CD4-positive, CD25-positive, alpha-beta regulatory T cell (primary cell): ENCODE results near the gene SYK. TPM values are rescaled to one million over a fixed set of nuclear protein-coding genes. Genes with fewer than 3 reads are reported as not detected.
"Not testable (repeated sequence)": the region's sequence is repeated elsewhere in the genome, so short reads cannot be mapped to it uniquely, and the experiment has no call there.

Experiments
- ATAC-seq, 2 donors: fragments of 150-1000 bp; cut with Tn5 transposase; one replicate each; pipeline ENCODE4 v1.10.0; 2021; ENCODE audit warnings: low read depth in 2 of 2, moderate number of reproducible peaks in 2 of 2, moderate library complexity in 1 of 2
- DNase-seq, 3 donors: peaks; one replicate each; pipeline versions ENCODE4 v3.0.0 to v3.0.0-alpha.2; 2012 to 2022; ENCODE audit warnings: mixed read lengths in 1 of 3
- H3K27ac ChIP-seq: one replicate; pipeline ENCODE4 v1.7.0; 2013; ENCODE audit warnings: mild to moderate bottlenecking, low read length; ENCODE audit not compliant: insufficient read depth, poor library complexity, severe bottlenecking
- H3K27me3 ChIP-seq: one replicate; pipeline ENCODE4 v1.7.0; 2013; ENCODE audit warnings: low read length; ENCODE audit not compliant: control insufficient read depth, insufficient read depth
- H3K36me3 ChIP-seq: one replicate; pipeline ENCODE4 v1.7.0; 2013; ENCODE audit warnings: mild to moderate bottlenecking, low read length, moderate library complexity; ENCODE audit not compliant: control insufficient read depth, insufficient read depth
- H3K4me1 ChIP-seq: 2 replicates; pipeline ENCODE4 v1.7.0; 2013; ENCODE audit warnings: mild to moderate bottlenecking, low read length; ENCODE audit not compliant: insufficient read depth, control insufficient read depth, poor library complexity, severe bottlenecking
- H3K4me3 ChIP-seq: one replicate; pipeline ENCODE4 v1.7.0; 2013; ENCODE audit warnings: low read depth, mild to moderate bottlenecking, low read length, moderate library complexity
- H3K9me3 ChIP-seq, 2 experiments: 1 replicate in 1 of 2; 2 replicates in 1 of 2; pipeline ENCODE4 v1.7.0; 2013; ENCODE audit warnings: low read length in 2 of 2, mild to moderate bottlenecking in 1 of 2, moderate library complexity in 1 of 2; ENCODE audit not compliant: control insufficient read depth in 2 of 2
- H3K27ac Mint-ChIP-seq, 3 donors: one replicate each; pipeline ENCODE4 v1.8.0; 2020 to 2022; ENCODE audit warnings: mild to moderate bottlenecking in 3 of 3, mixed read lengths in 3 of 3, moderate library complexity in 2 of 3
- H3K27me3 Mint-ChIP-seq: one replicate; pipeline ENCODE4 v1.8.0; 2022; ENCODE audit warnings: mild to moderate bottlenecking, mixed read lengths
- H3K36me3 Mint-ChIP-seq: one replicate; pipeline ENCODE4 v1.8.0; 2020; ENCODE audit warnings: mixed read lengths
- H3K4me1 Mint-ChIP-seq, 4 donors: one replicate each; pipeline ENCODE4 v1.8.0; 2020 to 2022; ENCODE audit warnings: mixed read lengths in 4 of 4, mild to moderate bottlenecking in 1 of 4
- H3K4me3 Mint-ChIP-seq, 4 donors: one replicate each; pipeline ENCODE4 v1.8.0; 2020 to 2022; ENCODE audit warnings: mild to moderate bottlenecking in 4 of 4, mixed read lengths in 4 of 4, moderate library complexity in 3 of 4
- H3K9me3 Mint-ChIP-seq, 7 donors: one replicate each; pipeline ENCODE4 v1.8.0; 2020 to 2022; ENCODE audit warnings: mixed read lengths in 7 of 7, mild to moderate bottlenecking in 3 of 7, moderate library complexity in 2 of 7
- polyA plus RNA-seq, 4 donors: library from polyadenylated mRNA; unstranded; fragments of 300-500 nt; fragmentation: Illumina TruSeq; gene quantifications; one replicate each; pipeline ENCODE4 v1.2.3, GENCODE V29; 2021
- total RNA-seq: library from RNA; stranded (reverse); gene quantifications from one replicate; pipeline ENCODE4 v1.2.3, GENCODE V29; 2022

The SYK gene
- total and polyA plus RNA-seq, 5 donors from 2014 or later, result 0.13 to 0.81 (median 0.48) TPM; not detected in 1

- no peak overlapping the region for H3K4me3 ChIP-seq
- ATAC-seq, result no peak
- no peak overlapping the region for H3K4me3 Mint-ChIP-seq
Observed at GRCh38 chr9:90816690-90817089, 15.1 kb downstream of the SYK start.

GRCh38 chr9:90818279-90818678 is 16.7 kb downstream of the SYK start:
- no peaks in the 10 kb centered on the region for H3K36me3 Mint-ChIP-seq
- H3K9me3 ChIP-seq, result no peaks in the 10 kb centered on the region
- no peak overlapping the region for H3K4me3 ChIP-seq
- H3K27ac Mint-ChIP-seq, result no peak overlapping the region
- no peak overlapping the region for H3K4me3 Mint-ChIP-seq
- no peak overlapping the region for H3K27ac ChIP-seq
- H3K27me3 Mint-ChIP-seq, result peaks cover 13% of the 10 kb centered on the region
- H3K36me3 ChIP-seq, result no peaks in the 10 kb centered on the region
- ATAC-seq (no peak), DNase-seq (no peak)
- H3K27me3 ChIP-seq, result peaks cover 8% of the 10 kb centered on the region
- H3K9me3 Mint-ChIP-seq, result peaks cover 0 to 3% (median 0%) of the 10 kb centered on the region in 7 donors
- H3K4me1 Mint-ChIP-seq, result peaks cover 0 to 8% (median 2%) of the 10 kb centered on the region in 4 donors
- H3K4me1 ChIP-seq, result no peaks in the 10 kb centered on the region

More at GRCh38 chr9:90816690-90817089, 15.1 kb downstream of the SYK start:
- Histone ChIP-seq H3K27me3 (peaks cover 7% of the 10 kb centered on the region), H3K36me3 (no peaks in the 10 kb centered on the region), H3K9me3 (no peaks in the 10 kb centered on the region), H3K4me1 (no peaks in the 10 kb centered on the region), H3K27ac (no peak overlapping the region)
- H3K36me3 Mint-ChIP-seq, result no peaks in the 10 kb centered on the region
- peaks cover 0 to 8% (median 2%) of the 10 kb centered on the region in 4 donors for H3K4me1 Mint-ChIP-seq
- DNase-seq, result no peak
- no peak overlapping the region for H3K27ac Mint-ChIP-seq
- peaks cover 11% of the 10 kb centered on the region for H3K27me3 Mint-ChIP-seq
- peaks cover 0 to 3% (median 0%) of the 10 kb centered on the region in 7 donors for H3K9me3 Mint-ChIP-seq

GRCh38 chr9:90820406-90820805 is 18.8 kb downstream of the SYK start:
- not testable (repeated sequence) for H3K4me1 ChIP-seq, H3K4me1 Mint-ChIP-seq, H3K27me3 ChIP-seq, H3K27ac Mint-ChIP-seq, H3K36me3 Mint-ChIP-seq, H3K9me3 Mint-ChIP-seq, ATAC-seq, H3K27ac ChIP-seq, DNase-seq, H3K4me3 Mint-ChIP-seq, H3K36me3 ChIP-seq, H3K4me3 ChIP-seq, H3K9me3 ChIP-seq
- peaks cover 18% of the 10 kb centered on the region for H3K27me3 Mint-ChIP-seq

- not testable (repeated sequence) for H3K27ac ChIP-seq, H3K27me3 ChIP-seq, H3K4me1 Mint-ChIP-seq, H3K4me3 ChIP-seq, DNase-seq, H3K4me3 Mint-ChIP-seq, H3K36me3 ChIP-seq, H3K9me3 ChIP-seq, H3K36me3 Mint-ChIP-seq, H3K27ac Mint-ChIP-seq, ATAC-seq, H3K4me1 ChIP-seq, H3K9me3 Mint-ChIP-seq
- H3K27me3 Mint-ChIP-seq, result peaks cover 23% of the 10 kb centered on the region
Observed at GRCh38 chr9:90821236-90821635, 19.6 kb downstream of the SYK start.

- DNase-seq (no peak), ATAC-seq (no peak)
- Histone ChIP-seq H3K27me3 (peaks cover 7% of the 10 kb centered on the region), H3K36me3 (no peaks in the 10 kb centered on the region), H3K27ac (no peak overlapping the region), H3K4me1 (no peaks in the 10 kb centered on the region), H3K9me3 (no peaks in the 10 kb centered on the region), H3K4me3 (no peak overlapping the region)
- Mint-ChIP-seq H3K4me3 (no peak overlapping the region), H3K36me3 (no peaks in the 10 kb centered on the region), H3K27ac (no peak overlapping the region), H3K9me3 (peaks cover 0 to 4% (median 1%) of the 10 kb centered on the region in 7 donors), H3K27me3 (peaks cover 23% of the 10 kb centered on the region), H3K4me1 (no peaks in the 10 kb centered on the region)
Observed at GRCh38 chr9:90821697-90822096, 20.1 kb downstream of the SYK start.

- Histone ChIP-seq H3K27ac (no peak overlapping the region), H3K4me1 (no peaks in the 10 kb centered on the region), H3K9me3 (no peaks in the 10 kb centered on the region), H3K36me3 (no peaks in the 10 kb centered on the region), H3K4me3 (no peak overlapping the region), H3K27me3 (peaks cover 6% of the 10 kb centered on the region)
- Mint-ChIP-seq H3K36me3 (no peaks in the 10 kb centered on the region), H3K27ac (no peak overlapping the region), H3K4me1 (no peaks in the 10 kb centered on the region), H3K27me3 (peaks cover 23% of the 10 kb centered on the region), H3K9me3 (peaks cover 0 to 4% (median 1%) of the 10 kb centered on the region in 7 donors), H3K4me3 (no peak overlapping the region)
- no peak for ATAC-seq
- no peak for DNase-seq
Observed at GRCh38 chr9:90822866-90823265, 21.2 kb downstream of the SYK start.

- H3K36me3 Mint-ChIP-seq, result no peaks in the 10 kb centered on the region
- DNase-seq (no peak), ATAC-seq (no peak)
- no peaks in the 10 kb centered on the region for H3K4me1 Mint-ChIP-seq
- peaks cover 14% of the 10 kb centered on the region for H3K27me3 Mint-ChIP-seq
- Histone ChIP-seq H3K4me1 (no peaks in the 10 kb centered on the region), H3K36me3 (no peaks in the 10 kb centered on the region), H3K27me3 (peaks cover 3% of the 10 kb centered on the region), H3K27ac (no peak overlapping the region), H3K9me3 (no peaks in the 10 kb centered on the region), H3K4me3 (no peak overlapping the region)
- peaks cover 0 to 4% (median 1%) of the 10 kb centered on the region in 7 donors for H3K9me3 Mint-ChIP-seq
- H3K4me3 Mint-ChIP-seq, result no peak overlapping the region
- no peak overlapping the region for H3K27ac Mint-ChIP-seq
Observed at GRCh38 chr9:90825586-90825985, 24.0 kb downstream of the SYK start.

- H3K36me3 ChIP-seq, result no peaks in the 10 kb centered on the region
- H3K27ac ChIP-seq, result no peak overlapping the region
- no peak for DNase-seq
- no peak overlapping the region for H3K4me3 Mint-ChIP-seq
- no peak overlapping the region for H3K27ac Mint-ChIP-seq
- no peak for ATAC-seq
- H3K9me3 Mint-ChIP-seq, result peaks cover 0 to 4% (median 1%) of the 10 kb centered on the region in 7 donors
- peaks cover 3% of the 10 kb centered on the region for H3K27me3 ChIP-seq
- H3K27me3 Mint-ChIP-seq, result peaks cover 14% of the 10 kb centered on the region
- H3K4me3 ChIP-seq, result no peak overlapping the region
- no peaks in the 10 kb centered on the region for H3K9me3 ChIP-seq
- H3K4me1 ChIP-seq, result no peaks in the 10 kb centered on the region
- H3K36me3 Mint-ChIP-seq, result no peaks in the 10 kb centered on the region
- H3K4me1 Mint-ChIP-seq, result no peaks in the 10 kb centered on the region
Observed at GRCh38 chr9:90826326-90827020, 24.9 kb downstream of the SYK start.
